IMR-90 (cell line): ENCODE data around the gene TFB1M. TPM values are rescaled to one million over a fixed set of nuclear protein-coding genes. Genes with fewer than 3 reads are reported as not detected.

Experiments used
- ATAC-seq: fragments of 200-7000 bp; cut with Tn5 transposase; 2 replicates; pipeline ENCODE4 v1.9.1; 2020; ENCODE audit warnings: low read depth, mild to moderate bottlenecking, moderate library complexity
- BruUV-seq: library from RNA; stranded (reverse); fragments of 400-500 nt; replicated peaks from 2 replicates; lab custom pipeline; 2021; lab: Mats Ljungman, UMichigan
- CTCF ChIA-PET: fragments of 300-600 bp; formaldehyde crosslinking; extraction: SDS; loops from one replicate; lab custom pipeline; 2021; ENCODE audit warnings: antibody characterized with exemption; lab: Yijun Ruan, JAX
- POLR2A ChIA-PET: fragments of 300-600 bp; sonication (Branson Sonifier 250); formaldehyde crosslinking; loops from one replicate; lab custom pipeline; 2022; ENCODE audit warnings: antibody characterized with exemption; ENCODE audit not compliant: unreplicated experiment; lab: Charles Lee
- DNase-seq: peaks from one replicate; pipeline ENCODE4 v3.0.0; 2013
- H2AFZ ChIP-seq: replicated peaks from 2 replicates; pipeline ENCODE3; 2013; ENCODE audit warnings: low read length, mild to moderate bottlenecking; ENCODE audit not compliant: poor library complexity
- H2AK5ac ChIP-seq: 2 replicates; pipeline ENCODE4 v1.6.1; 2013; ENCODE audit warnings: low read depth, low read length, inconsistent platforms
- H2AK9ac ChIP-seq: replicated peaks from 2 replicates; pipeline ENCODE3; 2013; ENCODE audit warnings: mild to moderate bottlenecking, low read depth, low read length, moderate library complexity; ENCODE audit not compliant: poor library complexity
- H2BK120ac ChIP-seq: 2 replicates; pipeline ENCODE4 v1.6.1; 2013; ENCODE audit warnings: low read depth, low read length, inconsistent platforms
- H2BK15ac ChIP-seq: 3 replicates; pipeline ENCODE4 v1.6.1; 2013; ENCODE audit warnings: low read depth, low read length, inconsistent platforms
- H2BK20ac ChIP-seq: 2 replicates; pipeline ENCODE4 v1.6.1; 2013; ENCODE audit warnings: low read depth, mild to moderate bottlenecking, inconsistent platforms, low read length, moderate library complexity
- H2BK5ac ChIP-seq: 2 replicates; pipeline ENCODE4 v1.6.1; 2013; ENCODE audit warnings: mild to moderate bottlenecking, low read depth, low read length, inconsistent platforms; ENCODE audit not compliant: poor library complexity, severe bottlenecking
- H3K14ac ChIP-seq: replicated peaks from 2 replicates; pipeline ENCODE4 v1.6.1; 2013; ENCODE audit warnings: low read depth, low read length, inconsistent platforms
- H3K18ac ChIP-seq: 2 replicates; pipeline ENCODE4 v1.6.1; 2013; ENCODE audit warnings: low read depth, low read length, control low read depth
- H3K23ac ChIP-seq: 2 replicates; pipeline ENCODE4 v1.6.1; 2013; ENCODE audit warnings: low read depth, low read length, inconsistent platforms
- H3K27ac ChIP-seq: 2 replicates; pipeline ENCODE4 v1.5.1; 2013; ENCODE audit warnings: mild to moderate bottlenecking, control low read depth, low read length; ENCODE audit not compliant: insufficient read depth
- H3K27me3 ChIP-seq: 2 replicates; pipeline ENCODE4 v1.6.1; 2013; ENCODE audit warnings: low read length; ENCODE audit not compliant: control insufficient read depth, insufficient read depth
- H3K36me3 ChIP-seq: 2 replicates; pipeline ENCODE4 v1.6.1; 2013; ENCODE audit warnings: low read length, mixed read lengths; ENCODE audit not compliant: control insufficient read depth, insufficient read depth
- H3K4ac ChIP-seq: 2 replicates; pipeline ENCODE4 v1.6.1; 2013; ENCODE audit warnings: low read depth, low read length, inconsistent platforms
- H3K4me1 ChIP-seq: 2 replicates; pipeline ENCODE4 v1.6.1; 2013; ENCODE audit warnings: low read length, mixed read lengths; ENCODE audit not compliant: control insufficient read depth, insufficient read depth
- H3K4me2 ChIP-seq: 2 replicates; pipeline ENCODE4 v1.6.1; 2013; ENCODE audit warnings: low read depth, mild to moderate bottlenecking, control low read depth, low read length, moderate library complexity
- H3K4me3 ChIP-seq: 2 replicates; pipeline ENCODE4 v1.5.1; 2013; ENCODE audit warnings: low read depth, mild to moderate bottlenecking, control low read depth, low read length, moderate library complexity; ENCODE audit not compliant: insufficient read depth
- H3K56ac ChIP-seq: 2 replicates; pipeline ENCODE4 v1.6.1; 2013; ENCODE audit warnings: low read length, inconsistent platforms; ENCODE audit not compliant: insufficient read depth; ENCODE audit errors: extremely low read depth
- H3K79me1 ChIP-seq, 2 experiments: 2 replicates each; pipeline ENCODE4 v1.6.1; 2013; ENCODE audit warnings: low read length in 2 of 2, inconsistent platforms in 1 of 2, low read depth in 1 of 2
- H3K9ac ChIP-seq: 2 replicates; pipeline ENCODE4 v1.6.1; 2013; ENCODE audit warnings: low read depth, low read length, control low read depth
- H3K9me1 ChIP-seq: 2 replicates; pipeline ENCODE4 v1.6.1; 2013; ENCODE audit warnings: low read length, inconsistent platforms; ENCODE audit not compliant: insufficient read depth
- H3K9me3 ChIP-seq: 2 replicates; pipeline ENCODE4 v1.6.1; 2013; ENCODE audit warnings: low read length; ENCODE audit not compliant: control insufficient read depth, insufficient read depth
- H4K20me1 ChIP-seq: 2 replicates; pipeline ENCODE4 v1.6.1; 2013; ENCODE audit warnings: low read length, inconsistent platforms; ENCODE audit not compliant: insufficient read depth
- H4K5ac ChIP-seq: 2 replicates; pipeline ENCODE4 v1.6.1; 2013; ENCODE audit warnings: mild to moderate bottlenecking, low read depth, low read length, control low read depth
- H4K8ac ChIP-seq, 2 experiments: 2 replicates each; pipeline ENCODE4 v1.6.1; 2013; ENCODE audit warnings: low read depth in 2 of 2, low read length in 2 of 2, control low read depth in 1 of 2, inconsistent platforms in 1 of 2
- H4K91ac ChIP-seq: 2 replicates; pipeline ENCODE4 v1.6.1; 2013; ENCODE audit warnings: low read depth, low read length, inconsistent platforms; ENCODE audit not compliant: insufficient read depth
- BHLHE40 ChIP-seq: fragments of 150-350 bp; IDR thresholded peaks from 2 replicates; pipeline ENCODE4 v1.6.1; 2016; ENCODE audit warnings: mild to moderate bottlenecking, low read depth, low read length
- CEBPB ChIP-seq: IDR thresholded peaks from 2 replicates; pipeline ENCODE4 v1.6.1; 2012; ENCODE audit warnings: low read depth, low read length, improper control_type of control experiment
- CHD1 ChIP-seq: IDR thresholded peaks from 2 replicates; pipeline ENCODE4 v1.6.1; 2012; ENCODE audit warnings: low read depth, low read length, improper control_type of control experiment
- MAFK ChIP-seq: IDR thresholded peaks from 2 replicates; pipeline ENCODE4 v1.6.1; 2012; ENCODE audit warnings: low read depth, low read length, improper control_type of control experiment
- MAZ ChIP-seq: IDR thresholded peaks from 2 replicates; pipeline ENCODE4 v1.6.1; 2012; ENCODE audit warnings: low read depth, mild to moderate bottlenecking, low read length, improper control_type of control experiment, moderate library complexity, borderline replicate concordance
- MXI1 ChIP-seq: IDR thresholded peaks from 2 replicates; pipeline ENCODE4 v1.6.1; 2012; ENCODE audit warnings: low read depth, mild to moderate bottlenecking, low read length, moderate library complexity, borderline replicate concordance
- POLR2A ChIP-seq: IDR thresholded peaks from 2 replicates; pipeline ENCODE4 v1.6.1; 2012; ENCODE audit warnings: mild to moderate bottlenecking, low read depth, low read length
- RCOR1 ChIP-seq: IDR thresholded peaks from 2 replicates; pipeline ENCODE4 v1.6.1; 2012; ENCODE audit warnings: mild to moderate bottlenecking, low read length, improper control_type of control experiment; ENCODE audit not compliant: insufficient replicate concordance
- SMC3 ChIP-seq: fragments of 150-350 bp; IDR thresholded peaks from 2 replicates; pipeline ENCODE4 v1.6.1; 2016; ENCODE audit warnings: low read depth, mild to moderate bottlenecking, antibody characterized with exemption, low read length, moderate library complexity
- WGBS, 2 experiments: methylation state at CpG; one replicate each; pipeline versions ENCODE4 v1.1.5 to v1.1.7; 2013; ENCODE audit warnings: missing lambda C conversion rate in 2 of 2; ENCODE audit not compliant: insufficient read length in 1 of 2; ENCODE audit errors: extremely low coverage in 2 of 2; 5-methylcytosine and 5-hydroxymethylcytosine counted together
- dilution Hi-C: fragments of 300-500 bp; cut with HindIII; formaldehyde crosslinking; loops from one replicate; pipeline ENCODE4 v1.14.3; 2018; ENCODE audit warnings: low sequenced_read_pairs; ENCODE audit not compliant: unreplicated experiment
- in situ Hi-C: fragments of 300-500 bp; cut with MboI; formaldehyde crosslinking; loops from 3 replicates; pipeline ENCODE4 v1.14.3; 2019; ENCODE audit warnings: low sequenced_read_pairs, inconsistent platforms, mixed read lengths
- intact Hi-C: fragments of 100-400 bp; cut with micrococcal nuclease; formaldehyde crosslinking; loops from 2 replicates; pipeline ENCODE4 v1.10.0; 2022
- polyA plus RNA-seq, 3 experiments: library from polyadenylated mRNA; depleted of rRNA; stranded (reverse); fragments of >200 nt; gene quantifications; 2 replicates each; pipeline ENCODE4 v1.2.3, GENCODE V29; 2012; ENCODE audit warnings: low replicate concordance in 1 of 3
- total RNA-seq: library from RNA; depleted of rRNA; stranded (reverse); fragments of >200 nt; gene quantifications from 2 replicates; pipeline ENCODE4 v1.2.3, GENCODE V29; 2012
- TF ChIP-seq, protein P1 (sequence below): conservative IDR thresholded peaks from 2 replicates; pipeline ENCODE4 v1.5.1; 2012; ENCODE audit warnings: mild to moderate bottlenecking, low read depth, low read length, improper control_type of control experiment

TFB1M gene
- total and polyA plus RNA-seq, 2 of the 4 experiments (the other 2 are of a cell fraction) = 18.1 to 22.4 TPM

DNA sequence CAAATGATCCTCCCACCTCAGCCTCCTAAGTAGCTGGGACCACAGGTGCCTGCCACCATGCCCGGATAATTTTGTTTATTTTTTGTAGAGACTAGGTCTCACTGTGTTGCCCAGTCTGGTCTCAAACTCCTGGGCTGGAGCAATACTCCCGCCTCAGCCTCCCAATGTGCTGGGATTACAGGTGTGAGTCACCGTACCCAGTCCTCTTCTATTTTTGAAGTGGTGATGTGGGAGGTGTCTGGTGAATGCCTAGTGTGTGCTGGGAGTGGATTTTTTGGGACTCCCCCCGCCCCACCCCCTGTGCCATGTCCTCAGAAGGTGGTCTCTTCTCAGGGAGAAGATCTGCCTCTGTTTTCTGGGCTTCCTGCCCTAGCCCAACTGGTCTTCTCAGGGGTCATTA is 98.4 kb downstream of the TFB1M start:
- no TSS peak for BruUV-seq
- ATAC-seq = no peak
- no peaks in the 10 kb centered on the region for H3K27me3 ChIP-seq
- H4K8ac ChIP-seq = no peak overlapping the region
- H3K9ac ChIP-seq = no peak overlapping the region
- POLR2A ChIA-PET = no interaction called here
- H3K14ac ChIP-seq = no peak overlapping the region
- H3K27ac ChIP-seq = no peak overlapping the region
- no peak overlapping the region for H2BK5ac ChIP-seq
- H3K4ac ChIP-seq = no peak overlapping the region
- no peak overlapping the region for H3K4me2 ChIP-seq
- H2BK120ac ChIP-seq = no peak overlapping the region
- H4K5ac ChIP-seq = no peak overlapping the region
- H3K36me3 ChIP-seq = peaks cover 1% of the 10 kb centered on the region
- dilution Hi-C loops (no loop called here), in situ Hi-C loops (no loop called here), intact Hi-C loops (no loop called here)
- no peaks in the 10 kb centered on the region for H3K9me1 ChIP-seq
- no CpG with 5 or more reads among the region's 4 CpGs for WGBS, 2 experiments
- H3K23ac ChIP-seq = no peak overlapping the region
- H2AK5ac ChIP-seq = no peak overlapping the region
- DNase-seq = no peak
- no peak overlapping the region for H2AFZ ChIP-seq
- H4K91ac ChIP-seq = no peak overlapping the region
- H4K20me1 ChIP-seq = no peaks in the 10 kb centered on the region
- TF ChIP-seq RCOR1 (no peak), SMC3 (no peak), MAZ (no peak), POLR2A (no peak), CHD1 (no peak), CEBPB (no peak), BHLHE40 (no peak), MAFK (no peak), MXI1 (no peak)
- TF ChIP-seq, protein P1, sequence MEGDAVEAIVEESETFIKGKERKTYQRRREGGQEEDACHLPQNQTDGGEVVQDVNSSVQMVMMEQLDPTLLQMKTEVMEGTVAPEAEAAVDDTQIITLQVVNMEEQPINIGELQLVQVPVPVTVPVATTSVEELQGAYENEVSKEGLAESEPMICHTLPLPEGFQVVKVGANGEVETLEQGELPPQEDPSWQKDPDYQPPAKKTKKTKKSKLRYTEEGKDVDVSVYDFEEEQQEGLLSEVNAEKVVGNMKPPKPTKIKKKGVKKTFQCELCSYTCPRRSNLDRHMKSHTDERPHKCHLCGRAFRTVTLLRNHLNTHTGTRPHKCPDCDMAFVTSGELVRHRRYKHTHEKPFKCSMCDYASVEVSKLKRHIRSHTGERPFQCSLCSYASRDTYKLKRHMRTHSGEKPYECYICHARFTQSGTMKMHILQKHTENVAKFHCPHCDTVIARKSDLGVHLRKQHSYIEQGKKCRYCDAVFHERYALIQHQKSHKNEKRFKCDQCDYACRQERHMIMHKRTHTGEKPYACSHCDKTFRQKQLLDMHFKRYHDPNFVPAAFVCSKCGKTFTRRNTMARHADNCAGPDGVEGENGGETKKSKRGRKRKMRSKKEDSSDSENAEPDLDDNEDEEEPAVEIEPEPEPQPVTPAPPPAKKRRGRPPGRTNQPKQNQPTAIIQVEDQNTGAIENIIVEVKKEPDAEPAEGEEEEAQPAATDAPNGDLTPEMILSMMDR = no peak
- no peaks in the 10 kb centered on the region for H3K79me1 ChIP-seq
- H3K4me1 ChIP-seq = no peaks in the 10 kb centered on the region
- no peak overlapping the region for H2BK20ac ChIP-seq
- no peak overlapping the region for H2AK9ac ChIP-seq
- H3K18ac ChIP-seq = no peak overlapping the region
- CTCF ChIA-PET = no interaction called here
- H3K4me3 ChIP-seq = no peak overlapping the region
- no peak overlapping the region for H2BK15ac ChIP-seq
- no peaks in the 10 kb centered on the region for H3K9me3 ChIP-seq
- no peak overlapping the region for H3K56ac ChIP-seq
